H54 (cell line): Measurements from ENCODE around the gene GPC6.

Source experiments
- DNase-seq: peaks from one replicate; pipeline ENCODE4 v3.0.0; 2011; ENCODE audit warnings: low spot score, mixed read lengths; ENCODE audit not compliant: insufficient read length
- FAIRE-seq: peaks from 3 replicates; lab custom pipeline; 2011; peaks lifted over from hg19 to GRCh38; lab: Jason Lieb, UNC
- POLR2A ChIP-seq: IDR thresholded peaks from 2 replicates; pipeline ENCODE4 v1.6.1; 2011; ENCODE audit warnings: low read depth, mild to moderate bottlenecking, low read length

The GPC6 gene

DNA sequence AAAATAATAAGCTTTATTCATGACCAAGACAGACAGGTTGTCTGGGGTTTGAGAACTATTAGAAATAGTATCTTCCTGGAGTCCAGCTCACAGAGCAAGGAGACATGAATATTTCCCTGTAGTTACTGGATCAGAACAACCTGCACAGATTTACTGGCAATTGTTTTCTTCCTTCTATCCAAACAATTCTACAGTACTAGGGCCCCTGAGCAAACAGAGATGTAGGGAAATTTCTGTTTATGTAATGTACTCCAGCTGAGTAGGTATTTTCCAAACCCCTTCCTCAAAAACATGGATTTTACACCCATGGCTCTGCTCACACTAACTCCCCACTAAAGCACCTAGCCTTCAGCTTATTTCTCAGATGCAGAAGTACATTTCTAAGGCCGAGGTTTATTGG is 557.6 kb downstream of the GPC6 start:
- TF ChIP-seq POLR2A, result no peak
- peak; percentile 38 for FAIRE-seq
- no peak for DNase-seq

DNA sequence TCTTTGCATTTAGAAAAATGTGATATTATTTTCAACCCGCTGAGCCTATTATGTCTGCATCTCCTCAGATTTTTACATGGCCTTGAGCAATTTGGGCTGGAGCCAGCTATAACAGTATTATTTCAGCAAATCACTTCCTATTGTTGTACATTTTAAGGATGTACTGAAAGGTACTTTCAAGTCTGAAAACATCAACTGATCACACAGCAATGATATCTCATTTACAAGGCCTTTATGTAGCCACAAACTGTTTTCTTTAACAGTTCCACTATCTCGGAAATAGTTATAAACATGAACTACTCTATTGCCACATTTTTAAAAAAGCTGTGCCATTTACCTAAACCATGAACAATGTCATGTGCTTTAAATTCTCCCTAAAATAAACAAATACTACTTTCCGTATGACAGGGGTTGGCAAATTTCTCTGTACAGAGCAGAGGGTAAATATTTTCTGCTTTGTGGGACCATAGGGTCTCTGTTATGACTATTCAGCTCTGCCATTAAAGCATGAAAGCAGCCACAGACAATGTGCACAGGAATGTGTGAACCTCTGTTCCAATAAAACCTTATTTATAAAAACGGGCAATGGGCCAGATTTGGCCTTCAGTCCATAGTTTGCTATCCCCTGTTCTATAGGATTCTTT is 560.4 kb downstream of the GPC6 start:
- no peak for TF ChIP-seq POLR2A
- DNase-seq (no peak), FAIRE-seq (peak; percentile 80)

DNA sequence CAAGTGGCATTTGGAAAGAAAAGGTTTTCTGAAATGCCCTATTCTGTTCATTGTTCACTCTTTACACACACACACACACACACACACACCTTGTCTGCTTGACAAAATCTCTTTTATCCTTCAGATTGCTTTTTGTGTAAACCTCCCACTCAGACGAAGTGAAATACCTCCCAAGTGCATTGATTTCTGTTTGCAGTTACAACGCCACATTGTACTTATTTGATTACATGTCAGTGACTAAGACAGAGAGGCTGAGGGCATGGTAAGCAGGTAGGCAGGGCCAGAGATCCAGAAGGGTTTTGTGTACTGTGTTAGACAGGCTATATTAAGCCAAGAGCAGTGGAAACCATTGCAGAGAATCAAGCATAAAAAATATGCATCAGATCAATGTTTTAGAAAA is 561.8 kb downstream of the GPC6 start:
- TF ChIP-seq POLR2A, result no peak
- FAIRE-seq, result peak; percentile 27
- no peak for DNase-seq

DNA sequence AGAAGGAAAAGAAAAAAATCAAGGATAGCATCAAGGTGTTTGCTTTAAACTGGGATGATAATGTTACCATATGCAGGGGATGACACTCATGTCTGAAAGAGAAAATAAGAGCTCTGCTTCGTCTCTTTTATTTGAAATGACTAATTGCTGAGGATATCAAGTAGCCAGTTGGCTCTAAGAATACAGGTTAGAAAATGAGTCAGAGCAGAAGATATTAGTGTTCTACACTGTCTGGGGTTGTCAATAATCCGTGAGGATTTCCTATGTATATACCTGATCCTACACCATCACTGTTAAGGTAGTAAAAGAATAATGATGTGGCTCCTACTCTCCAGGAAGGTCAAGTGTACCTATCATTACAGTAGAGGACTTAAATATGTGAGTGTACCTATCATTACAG is 562.5 kb downstream of the GPC6 start:
- peak; percentile 48 for FAIRE-seq
- no peak for TF ChIP-seq POLR2A
- DNase-seq, result no peak

DNA sequence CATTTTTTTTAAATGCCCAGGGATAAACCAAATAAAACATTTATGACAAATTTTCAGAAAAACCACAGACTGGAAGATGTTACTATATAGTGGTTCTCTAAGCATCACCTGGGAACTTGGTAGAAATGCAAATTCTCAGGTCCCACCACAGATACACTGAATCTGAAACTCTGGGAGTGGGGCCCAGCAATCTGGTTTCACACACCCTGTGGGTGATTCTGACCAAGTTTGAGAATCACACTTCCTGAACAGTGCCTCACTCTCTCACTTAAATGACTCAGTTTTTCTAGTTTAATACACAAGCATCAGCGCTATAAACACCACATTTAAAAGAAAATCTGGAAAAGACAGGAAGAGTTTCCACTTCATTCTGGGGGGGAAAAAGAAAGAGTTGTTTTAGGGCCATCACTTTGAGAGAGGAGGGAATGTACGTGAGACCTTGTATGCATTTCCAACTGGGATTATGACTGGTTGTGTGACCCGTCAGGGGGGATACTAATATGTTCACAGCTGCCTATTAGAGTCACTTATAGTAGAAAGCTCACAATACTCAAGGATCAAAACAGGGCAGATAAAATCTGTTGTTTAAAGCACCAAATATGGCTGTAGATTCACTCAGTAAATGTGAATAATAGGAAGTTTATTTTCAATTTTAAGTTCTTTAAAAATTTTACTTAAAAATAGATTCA is 567.7 kb downstream of the GPC6 start:
- TF ChIP-seq POLR2A, result no peak
- DNase-seq (no peak), FAIRE-seq (peak; percentile 53)

DNA sequence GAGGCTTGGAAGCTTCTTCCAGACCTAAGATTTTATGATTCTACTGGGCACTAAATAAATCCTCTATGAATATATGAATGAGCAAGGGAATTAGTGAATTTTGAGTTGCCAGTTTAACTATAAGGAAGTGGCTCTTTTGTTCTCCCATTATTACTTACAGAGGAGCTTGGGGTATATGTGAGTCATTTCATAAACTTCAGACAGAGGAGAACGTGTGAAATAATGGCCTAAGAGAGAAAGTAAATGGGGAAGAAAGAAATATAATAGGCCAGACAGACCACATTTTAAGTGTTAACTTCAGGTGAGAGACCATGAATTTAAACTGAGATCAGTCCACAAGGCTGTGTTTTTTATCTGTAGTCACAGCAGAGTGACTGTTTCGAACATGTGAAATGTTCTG is 570.9 kb downstream of the GPC6 start:
- DNase-seq, result no peak
- FAIRE-seq, result no peak
- TF ChIP-seq POLR2A, result no peak

DNA sequence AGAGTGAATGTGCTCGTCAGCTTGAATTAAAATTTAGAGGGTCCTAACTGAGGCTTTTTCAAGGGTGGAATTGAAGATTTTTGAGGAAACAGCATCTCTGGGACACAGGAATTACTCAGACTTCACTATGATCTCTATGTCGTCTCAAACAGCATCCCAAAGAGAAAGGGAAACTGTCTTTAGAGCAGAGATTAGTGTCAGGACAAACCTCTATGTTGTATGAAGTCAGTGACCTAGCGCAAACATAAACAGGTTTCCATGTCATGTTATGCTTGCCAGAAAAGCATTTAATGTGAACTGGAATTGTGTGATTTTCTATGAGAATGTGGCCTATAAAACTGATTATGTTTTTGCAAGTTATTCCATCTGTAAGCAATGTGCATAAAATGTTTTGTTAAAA is 573.7 kb downstream of the GPC6 start:
- no peak for TF ChIP-seq POLR2A
- DNase-seq, result no peak

DNA sequence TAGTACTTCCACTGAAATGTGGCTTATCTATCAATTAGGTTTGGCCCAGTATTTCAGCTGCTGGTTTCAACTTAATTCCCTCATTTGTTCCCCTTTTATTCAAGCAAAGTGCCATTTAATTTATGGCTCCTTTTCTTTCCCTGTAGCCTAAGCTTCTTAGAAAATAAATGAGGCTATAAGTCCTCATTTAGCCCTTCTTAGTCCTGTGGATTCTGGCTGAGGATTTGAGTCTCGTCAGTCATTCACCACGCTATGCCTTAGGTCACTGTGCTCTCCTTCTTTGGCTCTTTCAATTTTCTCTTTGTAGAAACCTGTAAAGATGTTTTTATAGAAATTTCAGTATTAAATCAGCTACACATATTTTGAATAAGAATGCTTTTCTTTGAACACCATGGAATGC is 579.1 kb downstream of the GPC6 start:
- DNase-seq (no peak), FAIRE-seq (no peak)

More for the DNA sequence above, 573.7 kb downstream of the GPC6 start:
- peak; percentile 87 for FAIRE-seq

DNA sequence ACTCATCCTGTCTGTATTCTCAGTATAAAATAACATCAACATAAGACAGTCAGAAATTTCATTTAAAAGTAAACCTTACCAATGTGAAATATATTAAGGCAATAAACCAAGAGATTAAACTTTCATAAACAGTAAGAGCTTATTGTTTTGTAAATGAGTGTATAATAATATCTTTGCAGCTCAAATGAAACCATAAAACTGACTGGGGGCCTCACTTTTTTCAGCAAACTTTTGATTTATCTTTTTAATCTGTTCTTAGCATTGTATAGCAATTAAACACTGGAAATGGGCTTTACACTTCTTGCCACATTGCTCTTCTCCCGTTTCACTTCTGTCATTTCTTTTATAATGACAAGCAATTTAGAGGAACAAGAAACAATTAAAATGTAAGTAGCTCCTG is 580.3 kb downstream of the GPC6 start:
- DNase-seq (no peak), FAIRE-seq (no peak)
- TF ChIP-seq POLR2A, result no peak

More for the DNA sequence above, 579.1 kb downstream of the GPC6 start:
- TF ChIP-seq POLR2A, result no peak

DNA sequence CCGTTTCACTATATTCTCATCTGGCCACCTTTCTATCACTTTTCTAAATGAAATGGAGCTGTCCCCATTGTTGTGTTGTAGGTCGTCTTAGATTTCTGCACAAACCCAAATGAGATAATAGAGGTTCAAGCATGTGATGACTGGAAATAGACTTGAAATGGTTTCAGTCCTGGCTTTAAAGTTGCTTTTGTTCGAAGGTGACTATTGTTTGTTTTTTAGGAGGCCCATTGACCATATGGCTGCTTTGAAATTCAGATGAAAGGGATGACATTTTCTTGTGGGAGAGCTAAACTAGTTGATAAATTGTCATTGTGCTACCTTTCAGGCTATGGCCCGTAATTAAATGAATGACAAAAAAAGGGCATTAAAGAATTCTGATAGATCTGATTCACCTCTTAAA is 583.7 kb downstream of the GPC6 start:
- DNase-seq (no peak), FAIRE-seq (no peak)
- TF ChIP-seq POLR2A, result no peak

DNA sequence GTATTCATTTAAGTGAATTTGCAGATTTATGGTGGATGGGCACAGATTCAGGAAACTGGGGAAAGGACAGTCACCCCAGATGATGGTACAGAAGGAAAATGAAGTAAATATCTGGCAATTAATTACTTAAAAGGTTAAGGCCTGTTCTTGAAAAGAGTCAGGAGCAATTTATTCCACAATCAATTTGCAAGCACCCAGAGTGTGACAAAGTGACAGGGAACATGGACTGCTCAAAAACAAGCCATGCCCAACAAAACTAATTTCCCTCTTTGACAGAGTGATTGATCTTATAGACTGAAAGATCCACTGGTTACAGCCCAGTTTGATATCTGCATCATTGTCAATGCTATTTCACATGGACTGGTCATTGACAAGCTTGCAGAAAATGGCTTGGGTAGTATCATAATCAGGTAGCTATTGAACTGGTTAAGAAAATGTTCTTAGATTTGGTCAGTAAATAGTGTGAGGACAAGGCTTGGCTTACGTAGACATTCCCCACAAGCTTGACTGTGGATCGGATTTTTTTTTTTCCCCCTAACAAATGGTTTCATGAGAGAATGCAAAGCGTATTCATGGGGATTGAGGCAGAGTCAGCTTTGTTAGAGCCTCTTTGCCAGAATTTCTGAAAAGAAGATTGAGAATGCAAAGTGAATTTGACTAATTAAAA is 584.6 kb downstream of the GPC6 start:
- peak; percentile 23 for FAIRE-seq
- no peak for DNase-seq
- no peak for TF ChIP-seq POLR2A

DNA sequence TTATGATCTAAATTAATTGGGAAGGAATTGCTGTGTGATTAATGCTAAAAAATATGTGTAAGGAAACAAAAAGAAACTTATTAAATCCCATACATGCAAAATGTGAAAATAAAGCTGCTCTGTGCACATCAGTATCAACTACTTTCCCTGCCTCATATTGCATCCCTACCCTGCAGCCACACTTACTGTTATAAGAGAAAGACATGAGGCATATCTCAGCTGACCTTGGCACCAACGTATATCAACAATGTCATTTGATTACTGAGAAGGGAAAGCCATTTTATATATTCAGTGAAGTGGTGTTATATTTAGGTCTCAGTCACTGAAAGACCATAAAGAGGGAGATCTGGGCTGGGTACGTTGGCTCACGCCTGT is 585.1 kb downstream of the GPC6 start:
- FAIRE-seq, result no peak
- no peak for DNase-seq
- TF ChIP-seq POLR2A, result no peak

DNA sequence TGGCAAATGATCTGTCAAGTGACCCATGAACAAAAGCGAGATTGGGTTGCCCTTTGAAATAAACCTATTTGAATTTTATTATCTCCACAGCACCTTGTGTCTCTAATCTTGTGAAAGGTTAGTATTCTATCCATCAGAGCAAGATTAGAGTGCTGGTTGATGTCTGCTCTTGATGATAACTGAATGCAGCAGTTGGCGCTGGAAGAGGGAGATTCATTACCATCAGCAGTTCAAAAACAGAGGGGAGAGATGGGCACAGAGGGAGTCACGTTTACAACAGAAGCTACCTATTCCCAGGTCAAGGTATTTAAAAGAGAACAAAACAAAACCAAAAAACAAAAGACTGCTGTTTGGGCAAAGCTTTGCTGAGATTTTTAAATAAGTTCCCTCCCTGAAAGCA is 588.1 kb downstream of the GPC6 start:
- DNase-seq (no peak), FAIRE-seq (peak; percentile 55)
- no peak for TF ChIP-seq POLR2A

DNA sequence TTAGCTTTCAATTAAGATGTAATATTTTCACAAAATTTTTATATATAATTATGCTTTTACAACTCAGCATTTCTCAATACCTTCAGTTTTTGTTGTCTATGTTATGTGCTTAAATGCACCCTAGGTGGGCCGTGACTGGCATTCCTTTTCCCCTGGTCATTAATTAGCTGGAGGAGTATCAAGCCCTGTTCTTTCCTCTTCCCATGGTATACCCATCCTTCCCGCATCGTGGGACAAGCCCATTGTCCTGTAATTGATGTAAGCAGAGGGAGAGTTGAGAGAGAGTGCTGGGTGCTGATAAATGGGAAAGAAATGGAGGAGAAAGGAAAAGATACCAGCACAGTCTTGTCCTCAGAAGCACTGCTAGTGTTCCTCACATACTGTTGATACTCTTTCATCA is 591.7 kb downstream of the GPC6 start:
- TF ChIP-seq POLR2A, result no peak
- DNase-seq (no peak), FAIRE-seq (no peak)
